Stomach (tissue), 4 donors: ENCODE measurements around the gene TRIM69.

Experiments used
- EP300 ChIP-seq: sonication (generic); formaldehyde crosslinking; IDR thresholded peaks from one replicate; pipeline ENCODE4 v1.6.1; 2017; ENCODE audit warnings: antibody characterized with exemption
- POLR2AphosphoS5 ChIP-seq, 3 donors: sonication (generic); formaldehyde crosslinking; IDR thresholded peaks; one replicate each; pipeline ENCODE4 v1.6.1; 2016; ENCODE audit warnings: antibody characterized with exemption in 3 of 3
- TF ChIP-seq, protein P1 (sequence below), 7 experiments: fragments of 450-650 bp in 4 of 7; fragments of 200-600 bp in 3 of 7; sonication (generic) in 3 of 7; IDR thresholded peaks; one replicate each; pipeline ENCODE4 v1.5.1; 2016 to 2019; ENCODE audit warnings: antibody characterized with exemption in 7 of 7, control low read depth in 2 of 7, mild to moderate bottlenecking in 1 of 7

DNA sequence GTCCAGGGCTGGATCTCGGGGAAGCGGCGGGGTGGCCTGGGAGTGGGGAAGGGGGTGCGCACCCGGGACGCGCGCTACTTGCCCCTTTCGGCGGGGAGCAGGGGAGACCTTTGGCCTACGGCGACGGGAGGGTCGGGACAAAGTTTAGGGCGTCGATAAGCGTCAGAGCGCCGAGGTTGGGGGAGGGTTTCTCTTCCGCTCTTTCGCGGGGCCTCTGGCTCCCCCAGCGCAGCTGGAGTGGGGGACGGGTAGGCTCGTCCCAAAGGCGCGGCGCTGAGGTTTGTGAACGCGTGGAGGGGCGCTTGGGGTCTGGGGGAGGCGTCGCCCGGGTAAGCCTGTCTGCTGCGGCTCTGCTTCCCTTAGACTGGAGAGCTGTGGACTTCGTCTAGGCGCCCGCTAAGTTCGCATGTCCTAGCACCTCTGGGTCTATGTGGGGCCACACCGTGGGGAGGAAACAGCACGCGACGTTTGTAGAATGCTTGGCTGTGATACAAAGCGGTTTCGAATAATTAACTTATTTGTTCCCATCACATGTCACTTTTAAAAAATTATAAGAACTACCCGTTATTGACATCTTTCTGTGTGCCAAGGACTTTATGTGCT is 24.5 kb upstream of the TRIM69 start:
- TF ChIP-seq POLR2AphosphoS5 (IDR thresholded peaks at IDR 0.05) = no peak
- no peak for TF ChIP-seq EP300
- TF ChIP-seq, protein P1, sequence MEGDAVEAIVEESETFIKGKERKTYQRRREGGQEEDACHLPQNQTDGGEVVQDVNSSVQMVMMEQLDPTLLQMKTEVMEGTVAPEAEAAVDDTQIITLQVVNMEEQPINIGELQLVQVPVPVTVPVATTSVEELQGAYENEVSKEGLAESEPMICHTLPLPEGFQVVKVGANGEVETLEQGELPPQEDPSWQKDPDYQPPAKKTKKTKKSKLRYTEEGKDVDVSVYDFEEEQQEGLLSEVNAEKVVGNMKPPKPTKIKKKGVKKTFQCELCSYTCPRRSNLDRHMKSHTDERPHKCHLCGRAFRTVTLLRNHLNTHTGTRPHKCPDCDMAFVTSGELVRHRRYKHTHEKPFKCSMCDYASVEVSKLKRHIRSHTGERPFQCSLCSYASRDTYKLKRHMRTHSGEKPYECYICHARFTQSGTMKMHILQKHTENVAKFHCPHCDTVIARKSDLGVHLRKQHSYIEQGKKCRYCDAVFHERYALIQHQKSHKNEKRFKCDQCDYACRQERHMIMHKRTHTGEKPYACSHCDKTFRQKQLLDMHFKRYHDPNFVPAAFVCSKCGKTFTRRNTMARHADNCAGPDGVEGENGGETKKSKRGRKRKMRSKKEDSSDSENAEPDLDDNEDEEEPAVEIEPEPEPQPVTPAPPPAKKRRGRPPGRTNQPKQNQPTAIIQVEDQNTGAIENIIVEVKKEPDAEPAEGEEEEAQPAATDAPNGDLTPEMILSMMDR (IDR thresholded peaks at IDR 0.05) = no peak
